Stimulated activated naive CD8-positive, alpha-beta T cell treated with anti-CD3 and anti-CD28 coated beads, Interleukin-15, amount 100 ng/mL, for 72 hours (primary cell): ENCODE results near the gene AQP1.

Experiments used
- ATAC-seq: fragments of 150-1000 bp; cut with Tn5 transposase; 2 replicates; pipeline ENCODE4 v1.10.0; 2021; ENCODE audit warnings: mild to moderate bottlenecking, moderate library complexity
- DNase-seq, 2 donors: peaks; one replicate each; pipeline ENCODE4 v3.0.0; 2021 to 2022
- H3K27ac Mint-ChIP-seq, 2 donors: one replicate each; pipeline ENCODE4 v1.8.0; 2022; ENCODE audit warnings: mild to moderate bottlenecking in 2 of 2, mixed read lengths in 2 of 2, moderate library complexity in 2 of 2
- H3K27me3 Mint-ChIP-seq: one replicate; pipeline ENCODE4 v1.8.0; 2022; ENCODE audit warnings: mixed read lengths
- H3K4me1 Mint-ChIP-seq: one replicate; pipeline ENCODE4 v1.8.0; 2022; ENCODE audit warnings: mild to moderate bottlenecking, mixed read lengths
- H3K4me3 Mint-ChIP-seq, 2 donors: one replicate each; pipeline ENCODE4 v1.8.0; 2022; ENCODE audit warnings: mild to moderate bottlenecking in 2 of 2, mixed read lengths in 2 of 2, moderate library complexity in 1 of 2
- H3K9me3 Mint-ChIP-seq, 2 donors: one replicate each; pipeline ENCODE4 v1.8.0; 2022; ENCODE audit warnings: mixed read lengths in 2 of 2

AQP1 gene

GRCh38 chr7:30909431-30909830, 2.2 kb upstream of the AQP1 start:
- H3K4me1 Mint-ChIP-seq = peaks cover 2% of the 10 kb centered on the region

GRCh38 chr7:30910411-30911073, 1.1 kb upstream of the AQP1 start:
- no peak overlapping the region for H3K4me3 Mint-ChIP-seq
- H3K27ac Mint-ChIP-seq = peak overlapping the region in 1 of 2 donors; percentile 57
- no peaks in the 10 kb centered on the region for H3K9me3 Mint-ChIP-seq
- H3K27me3 Mint-ChIP-seq = no peaks in the 10 kb centered on the region
- peaks cover 8% of the 10 kb centered on the region for H3K4me1 Mint-ChIP-seq
- DNase-seq (no peak), ATAC-seq (no peak)

More at GRCh38 chr7:30909431-30909830, 2.2 kb upstream of the AQP1 start:
- Mint-ChIP-seq H3K9me3 (no peaks in the 10 kb centered on the region), H3K27ac (no peak overlapping the region), H3K27me3 (no peaks in the 10 kb centered on the region), H3K4me3 (no peak overlapping the region)
- ATAC-seq (no peak), DNase-seq (no peak)

GRCh38 chr7:30911133-30911532, 520 bp upstream of the AQP1 start:
- H3K4me1 Mint-ChIP-seq = peaks cover 8% of the 10 kb centered on the region
- ATAC-seq = no peak
- DNase-seq = no peak
- no peak overlapping the region for H3K27ac Mint-ChIP-seq
- no peaks in the 10 kb centered on the region for H3K9me3 Mint-ChIP-seq
- no peaks in the 10 kb centered on the region for H3K27me3 Mint-ChIP-seq
- no peak overlapping the region for H3K4me3 Mint-ChIP-seq

- no peaks in the 10 kb centered on the region for H3K27me3 Mint-ChIP-seq
- no peak for ATAC-seq
- H3K9me3 Mint-ChIP-seq = no peaks in the 10 kb centered on the region
- no peak overlapping the region for H3K4me3 Mint-ChIP-seq
- H3K27ac Mint-ChIP-seq = peak overlapping the region; percentile 40 to 67
- peaks cover 8% of the 10 kb centered on the region for H3K4me1 Mint-ChIP-seq
- no peak for DNase-seq
Observed at GRCh38 chr7:30912021-30912730, 523 bp downstream of the AQP1 start.

GRCh38 chr7:30912731-30912985, 1.0 kb downstream of the AQP1 start:
- no peak overlapping the region for H3K27ac Mint-ChIP-seq
- ATAC-seq = no peak
- DNase-seq = no peak
- no peaks in the 10 kb centered on the region for H3K9me3 Mint-ChIP-seq
- H3K4me3 Mint-ChIP-seq = no peak overlapping the region
- peaks cover 8% of the 10 kb centered on the region for H3K4me1 Mint-ChIP-seq
- H3K27me3 Mint-ChIP-seq = no peaks in the 10 kb centered on the region

- no peak overlapping the region for H3K4me3 Mint-ChIP-seq
- ATAC-seq = no peak
Observed at GRCh38 chr7:30912986-30913811, 1.5 kb downstream of the AQP1 start.

GRCh38 chr7:30913821-30914515, 2.3 kb downstream of the AQP1 start:
- Mint-ChIP-seq H3K4me3 (no peak overlapping the region), H3K9me3 (no peaks in the 10 kb centered on the region), H3K27ac (no peak overlapping the region), H3K4me1 (peaks cover 8% of the 10 kb centered on the region), H3K27me3 (no peaks in the 10 kb centered on the region)
- DNase-seq (no peak), ATAC-seq (no peak)

More at GRCh38 chr7:30912986-30913811, 1.5 kb downstream of the AQP1 start:
- H3K27me3 Mint-ChIP-seq = no peaks in the 10 kb centered on the region
- no peaks in the 10 kb centered on the region for H3K9me3 Mint-ChIP-seq
- H3K27ac Mint-ChIP-seq = no peak overlapping the region
- DNase-seq = no peak
- H3K4me1 Mint-ChIP-seq = peaks cover 8% of the 10 kb centered on the region

- no peaks in the 10 kb centered on the region for H3K9me3 Mint-ChIP-seq
- H3K27me3 Mint-ChIP-seq = no peaks in the 10 kb centered on the region
- H3K27ac Mint-ChIP-seq = no peak overlapping the region
- H3K4me1 Mint-ChIP-seq = peaks cover 8% of the 10 kb centered on the region
- peak; percentile 16 for ATAC-seq
- no peak for DNase-seq
- no peak overlapping the region for H3K4me3 Mint-ChIP-seq
Observed at GRCh38 chr7:30914596-30914995, 2.9 kb downstream of the AQP1 start.

- Mint-ChIP-seq H3K4me3 (no peak overlapping the region), H3K27me3 (no peaks in the 10 kb centered on the region), H3K9me3 (no peaks in the 10 kb centered on the region), H3K4me1 (peaks cover 8% of the 10 kb centered on the region), H3K27ac (no peak overlapping the region)
- DNase-seq = no peak
- ATAC-seq = peak; percentile 16
Observed at GRCh38 chr7:30915005-30915601, 3.5 kb downstream of the AQP1 start.

- ATAC-seq (no peak), DNase-seq (no peak)
- no peak overlapping the region for H3K4me3 Mint-ChIP-seq
- no peak overlapping the region for H3K27ac Mint-ChIP-seq
- H3K4me1 Mint-ChIP-seq = peaks cover 8% of the 10 kb centered on the region
- no peaks in the 10 kb centered on the region for H3K9me3 Mint-ChIP-seq
- no peaks in the 10 kb centered on the region for H3K27me3 Mint-ChIP-seq
Observed at GRCh38 chr7:30915751-30916150, 4.1 kb downstream of the AQP1 start.

- ATAC-seq (no peak), DNase-seq (no peak)
- H3K27ac Mint-ChIP-seq = no peak overlapping the region
- no peaks in the 10 kb centered on the region for H3K27me3 Mint-ChIP-seq
- H3K9me3 Mint-ChIP-seq = no peaks in the 10 kb centered on the region
- H3K4me1 Mint-ChIP-seq = peaks cover 8% of the 10 kb centered on the region
- no peak overlapping the region for H3K4me3 Mint-ChIP-seq
Observed at GRCh38 chr7:30916255-30916654, 4.6 kb downstream of the AQP1 start.

GRCh38 chr7:30916767-30917166, 5.1 kb downstream of the AQP1 start:
- H3K4me3 Mint-ChIP-seq = no peak overlapping the region
- ATAC-seq (no peak), DNase-seq (no peak)
- H3K4me1 Mint-ChIP-seq = peaks cover 8% of the 10 kb centered on the region
- H3K27me3 Mint-ChIP-seq = no peaks in the 10 kb centered on the region
- no peaks in the 10 kb centered on the region for H3K9me3 Mint-ChIP-seq
- H3K27ac Mint-ChIP-seq = no peak overlapping the region

GRCh38 chr7:30917216-30917893, 5.7 kb downstream of the AQP1 start:
- ATAC-seq (no peak), DNase-seq (no peak)
- Mint-ChIP-seq H3K27ac (peak overlapping the region in 1 of 2 donors; percentile 29), H3K9me3 (no peaks in the 10 kb centered on the region), H3K27me3 (no peaks in the 10 kb centered on the region), H3K4me3 (no peak overlapping the region), H3K4me1 (peaks cover 8% of the 10 kb centered on the region)

GRCh38 chr7:30918676-30919075, 7.0 kb downstream of the AQP1 start:
- Mint-ChIP-seq H3K27ac (no peak overlapping the region), H3K4me1 (peaks cover 8% of the 10 kb centered on the region), H3K9me3 (no peaks in the 10 kb centered on the region), H3K4me3 (no peak overlapping the region), H3K27me3 (no peaks in the 10 kb centered on the region)
- ATAC-seq = no peak
- no peak for DNase-seq

- ATAC-seq (no peak), DNase-seq (no peak)
- Mint-ChIP-seq H3K27ac (peak overlapping the region in 1 of 2 donors; percentile 61), H3K9me3 (no peaks in the 10 kb centered on the region), H3K4me3 (no peak overlapping the region), H3K27me3 (no peaks in the 10 kb centered on the region), H3K4me1 (no peaks in the 10 kb centered on the region)
Observed at GRCh38 chr7:30920021-30920583, 8.4 kb downstream of the AQP1 start.
